ENCODE data around the gene ZCCHC14. TPM values are rescaled to one million over a fixed set of nuclear protein-coding genes. Genes with fewer than 3 reads are reported as not detected.

ZCCHC14 gene
- total RNA-seq, 1 donor from 2014 or later: 50.4 TPM

GRCh38 chr16:87540072-87540896 is 47.5 kb upstream of the ZCCHC14 start:
- Mint-ChIP-seq H3K4me3 (ENCODE audit: unreplicated experiment) (no peak overlapping the region), H3K27ac (ENCODE audit: unreplicated experiment) (no peak overlapping the region), H3K27me3 (ENCODE audit: unreplicated experiment) (no peaks in the 10 kb centered on the region), H3K36me3 (ENCODE audit: low read depth, unreplicated experiment) (peaks cover under 1% of the 10 kb centered on the region), H3K4me1 (ENCODE audit: unreplicated experiment) (peaks cover 17% of the 10 kb centered on the region), H3K9me3 (ENCODE audit: unreplicated experiment) (peaks cover under 1% of the 10 kb centered on the region)
- DNase-seq (ENCODE audit: low spot score): no peak
- no peak for TF ChIP-seq CTCF (IDR thresholded peaks at IDR 0.05; ENCODE audit: unreplicated experiment)

GRCh38 chr16:87539113-87539512 is 46.3 kb upstream of the ZCCHC14 start:
- no peak for DNase-seq (ENCODE audit: low spot score)
- Mint-ChIP-seq H3K36me3 (ENCODE audit: low read depth, unreplicated experiment) (no peaks in the 10 kb centered on the region), H3K9me3 (ENCODE audit: unreplicated experiment) (no peaks in the 10 kb centered on the region), H3K4me1 (ENCODE audit: unreplicated experiment) (peaks cover 17% of the 10 kb centered on the region), H3K27me3 (ENCODE audit: unreplicated experiment) (peaks cover 2% of the 10 kb centered on the region), H3K27ac (ENCODE audit: unreplicated experiment) (no peak overlapping the region), H3K4me3 (ENCODE audit: unreplicated experiment) (no peak overlapping the region)
- TF ChIP-seq CTCF (IDR thresholded peaks at IDR 0.05; ENCODE audit: unreplicated experiment): no peak

GRCh38 chr16:87538594-87538993 is 45.8 kb upstream of the ZCCHC14 start:
- no peak overlapping the region for H3K27ac Mint-ChIP-seq (ENCODE audit: unreplicated experiment)
- no peak for TF ChIP-seq CTCF (IDR thresholded peaks at IDR 0.05; ENCODE audit: unreplicated experiment)
- no peaks in the 10 kb centered on the region for H3K36me3 Mint-ChIP-seq (ENCODE audit: low read depth, unreplicated experiment)
- H3K9me3 Mint-ChIP-seq (ENCODE audit: unreplicated experiment): no peaks in the 10 kb centered on the region
- peaks cover 2% of the 10 kb centered on the region for H3K27me3 Mint-ChIP-seq (ENCODE audit: unreplicated experiment)
- peaks cover 17% of the 10 kb centered on the region for H3K4me1 Mint-ChIP-seq (ENCODE audit: unreplicated experiment)
- H3K4me3 Mint-ChIP-seq (ENCODE audit: unreplicated experiment): no peak overlapping the region
- no peak for DNase-seq (ENCODE audit: low spot score)

GRCh38 chr16:87538160-87538559 is 45.3 kb upstream of the ZCCHC14 start:
- no peak for TF ChIP-seq CTCF (IDR thresholded peaks at IDR 0.05; ENCODE audit: unreplicated experiment)
- peaks cover 17% of the 10 kb centered on the region for H3K4me1 Mint-ChIP-seq (ENCODE audit: unreplicated experiment)
- no peak for DNase-seq (ENCODE audit: low spot score)
- peaks cover 2% of the 10 kb centered on the region for H3K27me3 Mint-ChIP-seq (ENCODE audit: unreplicated experiment)
- no peak overlapping the region for H3K27ac Mint-ChIP-seq (ENCODE audit: unreplicated experiment)
- no peaks in the 10 kb centered on the region for H3K9me3 Mint-ChIP-seq (ENCODE audit: unreplicated experiment)
- H3K4me3 Mint-ChIP-seq (ENCODE audit: unreplicated experiment): no peak overlapping the region
- H3K36me3 Mint-ChIP-seq (ENCODE audit: low read depth, unreplicated experiment): peaks cover 4% of the 10 kb centered on the region

GRCh38 chr16:87536795-87537142 is 43.9 kb upstream of the ZCCHC14 start:
- Mint-ChIP-seq H3K9me3 (ENCODE audit: unreplicated experiment) (no peaks in the 10 kb centered on the region), H3K27me3 (ENCODE audit: unreplicated experiment) (peaks cover 2% of the 10 kb centered on the region), H3K36me3 (ENCODE audit: low read depth, unreplicated experiment) (peaks cover 4% of the 10 kb centered on the region), H3K4me3 (ENCODE audit: unreplicated experiment) (no peak overlapping the region), H3K27ac (ENCODE audit: unreplicated experiment) (no peak overlapping the region), H3K4me1 (ENCODE audit: unreplicated experiment) (peaks cover 16% of the 10 kb centered on the region)
- DNase-seq (ENCODE audit: low spot score): no peak
- no peak for TF ChIP-seq CTCF (IDR thresholded peaks at IDR 0.05; ENCODE audit: unreplicated experiment)

Data from endothelial cell (in vitro differentiated cells).